ENCODE data around the gene SCGB1A1.

Gene SCGB1A1

GRCh38 chr11:62400760-62401159, 18.1 kb upstream of the SCGB1A1 start:
- TF ChIP-seq CTCF (IDR thresholded peaks at IDR 0.05), result no peak

GRCh38 chr11:62401356-62401755, 17.5 kb upstream of the SCGB1A1 start:
- no peak for TF ChIP-seq CTCF (IDR thresholded peaks at IDR 0.05)

- no peak for TF ChIP-seq CTCF (IDR thresholded peaks at IDR 0.05)
These were observed 17.0 kb upstream of the SCGB1A1 start for GRCh38 chr11:62401811-62402210.

GRCh38 chr11:62402226-62402959, 16.4 kb upstream of the SCGB1A1 start:
- TF ChIP-seq CTCF (IDR thresholded peaks at IDR 0.05), result no peak

GRCh38 chr11:62402960-62403730, 15.7 kb upstream of the SCGB1A1 start:
- TF ChIP-seq CTCF (IDR thresholded peaks at IDR 0.05), result no peak

- TF ChIP-seq CTCF (IDR thresholded peaks at IDR 0.05), result no peak
These were observed 14.4 kb upstream of the SCGB1A1 start for GRCh38 chr11:62404435-62404834.

- TF ChIP-seq CTCF (IDR thresholded peaks at IDR 0.05), result no peak
These were observed 13.9 kb upstream of the SCGB1A1 start for GRCh38 chr11:62404901-62405300.
